ENCODE measurements around the gene PRMT7.

DNA sequence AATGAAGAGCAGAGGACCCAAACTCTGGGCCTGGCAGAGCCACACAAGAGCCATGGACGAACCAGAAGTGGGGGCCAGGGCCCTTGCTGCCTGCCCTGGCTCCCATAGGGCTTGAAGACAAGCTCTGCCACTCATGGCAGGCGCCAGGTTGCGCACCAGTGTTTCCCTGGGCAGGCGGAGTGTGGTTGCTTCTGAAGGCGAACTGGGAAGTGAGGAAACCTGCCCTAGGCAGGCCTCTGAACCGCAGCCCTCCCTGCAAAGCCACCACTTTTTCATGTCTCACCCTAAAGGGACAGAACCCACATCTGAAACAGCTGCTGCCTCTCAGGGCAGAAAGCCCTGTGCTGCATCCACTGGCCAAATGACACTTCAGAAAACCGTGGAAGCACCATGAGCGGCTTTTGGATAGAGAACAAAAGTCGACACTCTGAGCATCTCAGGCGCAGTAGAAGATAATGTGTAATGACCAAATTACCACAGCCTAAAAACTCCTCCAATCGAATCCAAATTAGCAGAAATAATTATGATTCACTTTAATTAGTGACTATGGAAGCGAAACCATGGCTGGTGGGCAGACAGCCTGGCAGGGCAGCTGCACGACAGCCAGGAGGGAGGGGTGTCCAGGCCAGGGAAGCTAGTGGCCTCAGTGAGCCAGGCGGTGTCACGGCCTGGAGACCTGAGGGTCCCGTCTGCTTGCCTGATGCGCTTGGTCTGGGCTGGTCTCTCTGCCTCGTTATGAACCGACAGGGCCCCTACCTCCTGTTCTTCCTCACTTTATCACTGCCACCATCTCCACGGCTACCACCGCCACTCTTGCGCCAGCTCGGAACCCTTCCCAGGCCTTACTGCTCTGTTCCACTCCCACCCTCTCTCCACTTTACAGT, 59.1 kb downstream of the PRMT7 start:
- no peak for TF ChIP-seq EZH2 (IDR thresholded peaks at IDR 0.05; ENCODE audit: low read length, unreplicated experiment)
- TF ChIP-seq, protein P1, sequence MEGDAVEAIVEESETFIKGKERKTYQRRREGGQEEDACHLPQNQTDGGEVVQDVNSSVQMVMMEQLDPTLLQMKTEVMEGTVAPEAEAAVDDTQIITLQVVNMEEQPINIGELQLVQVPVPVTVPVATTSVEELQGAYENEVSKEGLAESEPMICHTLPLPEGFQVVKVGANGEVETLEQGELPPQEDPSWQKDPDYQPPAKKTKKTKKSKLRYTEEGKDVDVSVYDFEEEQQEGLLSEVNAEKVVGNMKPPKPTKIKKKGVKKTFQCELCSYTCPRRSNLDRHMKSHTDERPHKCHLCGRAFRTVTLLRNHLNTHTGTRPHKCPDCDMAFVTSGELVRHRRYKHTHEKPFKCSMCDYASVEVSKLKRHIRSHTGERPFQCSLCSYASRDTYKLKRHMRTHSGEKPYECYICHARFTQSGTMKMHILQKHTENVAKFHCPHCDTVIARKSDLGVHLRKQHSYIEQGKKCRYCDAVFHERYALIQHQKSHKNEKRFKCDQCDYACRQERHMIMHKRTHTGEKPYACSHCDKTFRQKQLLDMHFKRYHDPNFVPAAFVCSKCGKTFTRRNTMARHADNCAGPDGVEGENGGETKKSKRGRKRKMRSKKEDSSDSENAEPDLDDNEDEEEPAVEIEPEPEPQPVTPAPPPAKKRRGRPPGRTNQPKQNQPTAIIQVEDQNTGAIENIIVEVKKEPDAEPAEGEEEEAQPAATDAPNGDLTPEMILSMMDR (conservative IDR thresholded peaks at IDR 0.05; ENCODE audit: low read depth, low read length) = no peak
